H9 (cell line): ENCODE data around the gene UPK2. TPM values are rescaled to one million over a fixed set of nuclear protein-coding genes. Genes with fewer than 3 reads are reported as not detected.

Experiments
- DNase-seq: peaks from one replicate; pipeline ENCODE4 v3.0.0-alpha.2; 2017
- H2AFZ ChIP-seq: one replicate; pipeline ENCODE4 v1.6.1; 2013; ENCODE audit warnings: mild to moderate bottlenecking, low read length, control low read depth, moderate library complexity
- H2AK5ac ChIP-seq: 2 replicates; pipeline ENCODE4 v1.6.1; 2013; ENCODE audit warnings: low read length, control low read depth, mixed read lengths; ENCODE audit not compliant: insufficient read length
- H2BK120ac ChIP-seq: one replicate; pipeline ENCODE4 v1.6.1; 2013; ENCODE audit warnings: low read depth, mild to moderate bottlenecking, low read length, control low read depth, inconsistent platforms; ENCODE audit not compliant: poor library complexity, severe bottlenecking
- H2BK12ac ChIP-seq: 2 replicates; pipeline ENCODE4 v1.6.1; 2013; ENCODE audit warnings: low read length, control low read depth, mixed read lengths, low read depth; ENCODE audit not compliant: insufficient read length
- H2BK15ac ChIP-seq: 2 replicates; pipeline ENCODE4 v1.6.1; 2013; ENCODE audit warnings: low read depth, low read length, control low read depth
- H2BK20ac ChIP-seq: one replicate; pipeline ENCODE4 v1.6.1; 2013; ENCODE audit warnings: low read depth, mild to moderate bottlenecking, low read length, control low read depth, inconsistent platforms; ENCODE audit not compliant: poor library complexity, severe bottlenecking
- H2BK5ac ChIP-seq: 2 replicates; pipeline ENCODE4 v1.6.1; 2013; ENCODE audit warnings: low read length, control low read depth, mixed read lengths; ENCODE audit not compliant: insufficient read length
- H3K14ac ChIP-seq: 2 replicates; pipeline ENCODE4 v1.6.1; 2013; ENCODE audit warnings: low read length, control low read depth; ENCODE audit not compliant: insufficient read depth
- H3K18ac ChIP-seq: 2 replicates; pipeline ENCODE4 v1.6.1; 2013; ENCODE audit warnings: low read depth, mild to moderate bottlenecking, mixed read lengths, low read length, control low read depth; ENCODE audit not compliant: insufficient read length
- H3K23ac ChIP-seq: 2 replicates; pipeline ENCODE4 v1.6.1; 2013; ENCODE audit warnings: low read length, control low read depth, mixed read lengths, low read depth; ENCODE audit not compliant: insufficient read length
- H3K23me2 ChIP-seq: 2 replicates; pipeline ENCODE4 v1.6.1; 2013; ENCODE audit warnings: low read depth, mild to moderate bottlenecking, mixed read lengths, low read length, control low read depth; ENCODE audit not compliant: insufficient read length, poor library complexity, severe bottlenecking
- H3K27ac ChIP-seq: 2 replicates; pipeline ENCODE4 v1.5.1; 2013; ENCODE audit warnings: low read length, control low read depth, mixed read lengths, low read depth; ENCODE audit not compliant: insufficient read length
- H3K27me3 ChIP-seq: 2 replicates; pipeline ENCODE4 v1.6.1; 2013; ENCODE audit warnings: low read length, control low read depth, inconsistent platforms; ENCODE audit not compliant: insufficient read depth
- H3K4ac ChIP-seq: 2 replicates; pipeline ENCODE4 v1.6.1; 2013; ENCODE audit warnings: low read depth, mild to moderate bottlenecking, control low read depth, inconsistent platforms, low read length, moderate library complexity
- H3K4me1 ChIP-seq: 2 replicates; pipeline ENCODE4 v1.6.1; 2013; ENCODE audit warnings: low read length, control low read depth, inconsistent platforms; ENCODE audit not compliant: insufficient read depth
- H3K4me2 ChIP-seq: 2 replicates; pipeline ENCODE4 v1.6.1; 2013; ENCODE audit warnings: low read length, control low read depth, mixed read lengths; ENCODE audit not compliant: insufficient read length, insufficient read depth
- H3K56ac ChIP-seq: 2 replicates; pipeline ENCODE4 v1.6.1; 2013; ENCODE audit warnings: low read depth, mild to moderate bottlenecking, mixed read lengths, low read length, control low read depth; ENCODE audit not compliant: insufficient read length
- H3K79me1 ChIP-seq: 2 replicates; pipeline ENCODE4 v1.6.1; 2013; ENCODE audit warnings: low read depth, mild to moderate bottlenecking, moderate library complexity, low read length, control low read depth, inconsistent platforms; ENCODE audit not compliant: insufficient read depth, poor library complexity, severe bottlenecking
- H3K79me2 ChIP-seq: 2 replicates; pipeline ENCODE4 v1.6.1; 2013; ENCODE audit warnings: low read length, control low read depth, inconsistent platforms; ENCODE audit not compliant: insufficient read depth
- H3K9ac ChIP-seq: 2 replicates; pipeline ENCODE4 v1.6.1; 2013; ENCODE audit warnings: low read length, control low read depth, mixed read lengths; ENCODE audit not compliant: insufficient read length; ENCODE audit errors: extremely low read depth
- H3K9me3 ChIP-seq: one replicate; pipeline ENCODE4 v1.6.1; 2013; ENCODE audit warnings: low read depth, low read length, inconsistent platforms; ENCODE audit not compliant: control insufficient read depth
- H3T11ph ChIP-seq: one replicate; pipeline ENCODE4 v1.6.1; 2013; ENCODE audit warnings: mild to moderate bottlenecking, low read length, control low read depth, inconsistent platforms
- H4K20me1 ChIP-seq: one replicate; pipeline ENCODE4 v1.6.1; 2013; ENCODE audit not compliant: control insufficient read depth, insufficient read length, insufficient read depth
- H4K5ac ChIP-seq: 2 replicates; pipeline ENCODE4 v1.6.1; 2013; ENCODE audit warnings: low read depth, mild to moderate bottlenecking, mixed read lengths, low read length, control low read depth; ENCODE audit not compliant: insufficient read length
- H4K8ac ChIP-seq: replicated peaks from 2 replicates; pipeline ENCODE4 v1.6.1; 2013; ENCODE audit warnings: low read length, control low read depth, mixed read lengths, low read depth; ENCODE audit not compliant: insufficient read length
- H4K91ac ChIP-seq: 2 replicates; pipeline ENCODE4 v1.6.1; 2013; ENCODE audit warnings: low read depth, mild to moderate bottlenecking, moderate library complexity, mixed read lengths, low read length, control low read depth; ENCODE audit not compliant: insufficient read length
- H3K27ac Mint-ChIP-seq, 3 experiments: 2 replicates in 2 of 3; 3 replicates in 1 of 3; pipeline ENCODE4 v1.8.0; 2020 to 2021; ENCODE audit warnings: mixed read lengths in 3 of 3, mild to moderate bottlenecking in 1 of 3, moderate library complexity in 1 of 3
- H3K27me3 Mint-ChIP-seq: 2 replicates; pipeline ENCODE4 v1.8.0; 2021; ENCODE audit warnings: low read depth, mild to moderate bottlenecking, moderate library complexity, mixed read lengths
- H3K36me3 Mint-ChIP-seq, 3 experiments: 2 replicates in 2 of 3; 3 replicates in 1 of 3; pipeline ENCODE4 v1.8.0; 2020 to 2021; ENCODE audit warnings: low read depth in 3 of 3, mixed read lengths in 3 of 3; ENCODE audit not compliant: insufficient read depth in 1 of 3
- H3K4me1 Mint-ChIP-seq, 2 experiments: 2 replicates each; pipeline ENCODE4 v1.8.0; 2020; ENCODE audit warnings: mixed read lengths in 2 of 2
- H3K4me3 Mint-ChIP-seq, 2 experiments: 2 replicates in 1 of 2; 3 replicates in 1 of 2; pipeline ENCODE4 v1.8.0; 2020 to 2021; ENCODE audit warnings: mild to moderate bottlenecking in 2 of 2, mixed read lengths in 2 of 2, moderate library complexity in 1 of 2
- H3K9me3 Mint-ChIP-seq, 2 experiments: 2 replicates in 1 of 2; 3 replicates in 1 of 2; pipeline ENCODE4 v1.8.0; 2020; ENCODE audit warnings: mild to moderate bottlenecking in 2 of 2, mixed read lengths in 2 of 2, moderate library complexity in 1 of 2
- CTCF ChIP-seq: fragments of 200-600 bp; sonication (generic); conservative IDR thresholded peaks from 3 replicates; pipeline ENCODE4 v1.8.0; 2021; ENCODE audit warnings: antibody characterized with exemption, mild to moderate bottlenecking
- WGBS: extraction: QIAGEN DNeasy Blood & Tissue Kit; methylation state at CpG from one replicate; pipeline ENCODE4 v1.1.7; 2013; ENCODE audit warnings: missing lambda C conversion rate, low lambda C conversion rate, mixed read lengths; ENCODE audit not compliant: insufficient read length; ENCODE audit errors: extremely low coverage; 5-methylcytosine and 5-hydroxymethylcytosine counted together
- total RNA-seq: library from RNA; stranded (reverse); gene quantifications from 2 replicates; pipeline ENCODE4 v1.2.1, GENCODE V29; 2021

The UPK2 gene
- total RNA-seq, 1 experiment from 2014 or later = 0.33 TPM

GRCh38 chr11:118910309-118911112, 45.6 kb upstream of the UPK2 start:
- peaks cover 2% of the 10 kb centered on the region; the same call in 1 of the 2 replicates for H3K4me1 ChIP-seq
- Mint-ChIP-seq H3K36me3 (peaks cover 13 to 33% (median 30%) of the 10 kb centered on the region in 3 experiments), H3K4me3 (peak overlapping the region; percentile 66 to 81), H3K4me1 (peaks cover 58 to 72% of the 10 kb centered on the region in 2 experiments), H3K27ac (peak overlapping the region; percentile 63 to 95 (median 94); a peak in 6 of 7 replicates), H3K27me3 (no peaks in the 10 kb centered on the region), H3K9me3 (no peaks in the 10 kb centered on the region; a peak in 2 of 5 replicates)
- DNase-seq = peak; percentile 94
- no peak overlapping the region for H2BK20ac ChIP-seq
- peaks cover 14% of the 10 kb centered on the region for H3K23me2 ChIP-seq
- H2BK15ac ChIP-seq = no peak overlapping the region
- H4K91ac ChIP-seq = peak overlapping the region; percentile 86
- no peaks in the 10 kb centered on the region for H3K79me1 ChIP-seq
- no CpG with 5 or more reads among the region's 67 CpGs for WGBS
- no peak overlapping the region for H3K23ac ChIP-seq
- peak overlapping the region; percentile 76 for H3K18ac ChIP-seq
- H3K4ac ChIP-seq = no peak overlapping the region
- no peak for TF ChIP-seq CTCF
- peak overlapping the region; percentile 74 for H3K4me2 ChIP-seq
- H2AFZ ChIP-seq = no peak overlapping the region
- no peaks in the 10 kb centered on the region for H3K27me3 ChIP-seq
- no peak overlapping the region for H3K9ac ChIP-seq
- no peak overlapping the region for H3K56ac ChIP-seq
- H3K9me3 ChIP-seq = no peaks in the 10 kb centered on the region
- H2BK5ac ChIP-seq = no peak overlapping the region
- no peak overlapping the region for H3T11ph ChIP-seq
- H2BK12ac ChIP-seq = no peak overlapping the region
- no peak overlapping the region for H2BK120ac ChIP-seq
- H2AK5ac ChIP-seq = no peak overlapping the region
- H3K14ac ChIP-seq = peak overlapping the region; percentile 80
- H4K8ac ChIP-seq = no peak overlapping the region
- no peaks in the 10 kb centered on the region for H4K20me1 ChIP-seq
- peaks cover 2% of the 10 kb centered on the region; the same call in 1 of the 2 replicates for H3K79me2 ChIP-seq
- H3K27ac ChIP-seq = no peak overlapping the region
- H4K5ac ChIP-seq = no peak overlapping the region
